Neural cell (in vitro differentiated cells): ENCODE measurements around the gene CFTR. TPM values are rescaled to one million over a fixed set of nuclear protein-coding genes. Genes with fewer than 3 reads are reported as not detected.
A peak's percentile ranks its signal among the peaks of the same experiment; 100 is the strongest.

ENCODE experiments used
- H2AFZ ChIP-seq: fragments of 200-600, 300-800 bp; sonication (generic), shearing (Covaris generic); 2 replicates; pipeline ENCODE4 v1.6.0; 2014; ENCODE audit warnings: low read depth, mild to moderate bottlenecking, antibody characterized with exemption, low read length, moderate library complexity
- H3F3A ChIP-seq: fragments of 200-600 bp; shearing (Covaris generic); 2 replicates; pipeline ENCODE4 v1.6.1; 2016; ENCODE audit warnings: mild to moderate bottlenecking, moderate library complexity, mixed read lengths, antibody characterized with exemption, low read length; ENCODE audit not compliant: insufficient read depth, poor library complexity, severe bottlenecking
- H3K27ac ChIP-seq: fragments of 200-600, 300-800 bp; sonication (generic), shearing (Covaris generic); 2 replicates; pipeline ENCODE4 v1.5.1; 2014; ENCODE audit warnings: mild to moderate bottlenecking, low read length, moderate library complexity
- H3K27me3 ChIP-seq: fragments of 300-800, 200-600 bp; sonication (generic), shearing (Covaris generic); 2 replicates; pipeline ENCODE4 v1.6.0; 2014; ENCODE audit warnings: mild to moderate bottlenecking, low read depth, low read length, moderate library complexity; ENCODE audit not compliant: insufficient read depth
- H3K36me3 ChIP-seq: fragments of 300-800, 200-600 bp; sonication (generic), shearing (Covaris generic); 2 replicates; pipeline ENCODE4 v1.5.1; 2014; ENCODE audit warnings: mild to moderate bottlenecking, antibody characterized with exemption, low read length, moderate library complexity; ENCODE audit not compliant: insufficient read depth
- H3K4me2 ChIP-seq: fragments of 300-800, 200-600 bp; sonication (generic), shearing (Covaris generic); 2 replicates; pipeline ENCODE4 v1.6.0; 2014; ENCODE audit warnings: mild to moderate bottlenecking, low read length
- H3K4me3 ChIP-seq: fragments of 300-800, 200-600 bp; sonication (generic), shearing (Covaris generic); 2 replicates; pipeline ENCODE4 v1.5.1; 2014; ENCODE audit warnings: mild to moderate bottlenecking, low read length, moderate library complexity
- H3K79me2 ChIP-seq: fragments of 200-600 bp; shearing (Covaris generic); replicated peaks from 2 replicates; pipeline ENCODE4 v1.6.0; 2014; ENCODE audit warnings: mild to moderate bottlenecking, low read length, moderate library complexity; ENCODE audit not compliant: insufficient read depth
- H3K9ac ChIP-seq: fragments of 300-800, 200-600 bp; sonication (generic), shearing (Covaris generic); 2 replicates; pipeline ENCODE4 v1.6.1; 2016; ENCODE audit warnings: mild to moderate bottlenecking, low read length, mixed read lengths
- H3K9me2 ChIP-seq: fragments of 200-600 bp; shearing (Covaris generic); 2 replicates; pipeline ENCODE4 v1.6.1; 2016; ENCODE audit warnings: mild to moderate bottlenecking, low read length, mixed read lengths; ENCODE audit not compliant: insufficient read depth
- H3K9me3 ChIP-seq: fragments of 200-600, 300-800 bp; sonication (generic), shearing (Covaris generic); 2 replicates; pipeline ENCODE4 v1.6.1; 2016; ENCODE audit warnings: mild to moderate bottlenecking, mixed run types, low read length, moderate library complexity, mixed read lengths
- H4K20me1 ChIP-seq: fragments of 200-600 bp; shearing (Covaris generic); 2 replicates; pipeline ENCODE4 v1.6.1; 2016; ENCODE audit warnings: mild to moderate bottlenecking, mixed run types; ENCODE audit not compliant: insufficient read depth
- EP300 ChIP-seq: fragments of 450-650 bp; conservative IDR thresholded peaks from 2 replicates; pipeline ENCODE4 v1.6.1; 2014; ENCODE audit warnings: antibody characterized with exemption, mild to moderate bottlenecking, moderate library complexity; ENCODE audit not compliant: poor library complexity, severe bottlenecking
- EZH2 ChIP-seq: fragments of 200-600, 300-800 bp; shearing (Covaris generic), sonication (generic); IDR thresholded peaks from 2 replicates; pipeline ENCODE4 v1.6.1; 2014; ENCODE audit warnings: antibody characterized with exemption, low read length, borderline replicate concordance, mild to moderate bottlenecking; ENCODE audit not compliant: insufficient read depth, poor library complexity, severe bottlenecking
- MXI1 ChIP-seq: fragments of 450-650 bp; conservative IDR thresholded peaks from 2 replicates; pipeline ENCODE4 v1.6.1; 2014; ENCODE audit warnings: antibody characterized with exemption, mild to moderate bottlenecking; ENCODE audit not compliant: poor library complexity, severe bottlenecking
- POLR2AphosphoS5 ChIP-seq: IDR thresholded peaks from 2 replicates; pipeline ENCODE4 v1.6.1; 2012
- RAD21 ChIP-seq: fragments of 450-650 bp; conservative IDR thresholded peaks from 2 replicates; pipeline ENCODE4 v1.6.1; 2014; ENCODE audit warnings: antibody characterized with exemption, mild to moderate bottlenecking, moderate library complexity
- SMC3 ChIP-seq: fragments of 450-650 bp; conservative IDR thresholded peaks from 2 replicates; pipeline ENCODE4 v1.6.1; 2014; ENCODE audit warnings: antibody characterized with exemption, mild to moderate bottlenecking, moderate library complexity; ENCODE audit not compliant: poor library complexity
- TAF1 ChIP-seq: IDR thresholded peaks from 2 replicates; pipeline ENCODE4 v1.6.1; 2012; ENCODE audit warnings: low read depth
- polyA plus RNA-seq: library from polyadenylated mRNA; depleted of rRNA; stranded (reverse); fragments of >200 nt; gene quantifications from 2 replicates; pipeline ENCODE4 v1.2.3, GENCODE V29; 2014
- TF ChIP-seq, protein P1 (sequence below): fragments of 450-650 bp; IDR thresholded peaks from 2 replicates; pipeline ENCODE4 v1.5.1; 2014; ENCODE audit warnings: antibody characterized with exemption, mild to moderate bottlenecking, moderate library complexity; ENCODE audit not compliant: poor library complexity, severe bottlenecking
- TF ChIP-seq, protein P2 (sequence below): IDR thresholded peaks from 2 replicates; pipeline ENCODE4 v1.6.1; 2012; ENCODE audit warnings: borderline replicate concordance

CFTR gene
- polyA plus RNA-seq, 1 donor from 2014 or later, result not detected

DNA sequence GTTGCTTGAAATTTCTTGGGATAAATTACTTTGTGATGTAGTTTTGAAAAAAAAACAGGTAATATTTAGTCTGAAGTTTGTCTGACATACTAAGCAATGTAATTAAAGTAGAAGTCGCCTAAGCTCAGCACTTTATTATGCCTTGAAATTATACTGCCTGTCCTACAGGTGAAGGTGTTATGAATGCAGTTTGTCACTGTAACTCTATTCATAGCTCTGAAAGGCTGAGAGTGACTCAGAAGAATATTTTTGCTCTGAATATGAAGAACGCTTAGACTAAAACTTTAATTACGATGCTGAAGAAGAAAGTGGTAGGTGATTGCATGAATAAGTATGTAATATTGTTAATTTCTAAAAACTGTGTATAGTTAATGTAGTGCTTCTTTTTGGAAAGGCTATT lies 9.2 kb downstream of the CFTR start:
- Histone ChIP-seq H3K9me3 (no peaks in the 10 kb centered on the region), H3K36me3 (no peaks in the 10 kb centered on the region), H3K4me2 (no peak overlapping the region), H3K9me2 (no peaks in the 10 kb centered on the region), H3K79me2 (no peaks in the 10 kb centered on the region), H3K4me3 (no peak overlapping the region), H3K9ac (no peak overlapping the region), H3K27me3 (no peaks in the 10 kb centered on the region), H4K20me1 (no peaks in the 10 kb centered on the region), H2AFZ (no peak overlapping the region), H3K27ac (no peak overlapping the region), H3F3A (no peaks in the 10 kb centered on the region)
- TF ChIP-seq EZH2, result no peak
- no peak for TF ChIP-seq SMC3
- no peak for TF ChIP-seq TAF1
- no peak for TF ChIP-seq MXI1
- no peak for TF ChIP-seq POLR2AphosphoS5
- TF ChIP-seq RAD21, result no peak
- TF ChIP-seq, protein P1, sequence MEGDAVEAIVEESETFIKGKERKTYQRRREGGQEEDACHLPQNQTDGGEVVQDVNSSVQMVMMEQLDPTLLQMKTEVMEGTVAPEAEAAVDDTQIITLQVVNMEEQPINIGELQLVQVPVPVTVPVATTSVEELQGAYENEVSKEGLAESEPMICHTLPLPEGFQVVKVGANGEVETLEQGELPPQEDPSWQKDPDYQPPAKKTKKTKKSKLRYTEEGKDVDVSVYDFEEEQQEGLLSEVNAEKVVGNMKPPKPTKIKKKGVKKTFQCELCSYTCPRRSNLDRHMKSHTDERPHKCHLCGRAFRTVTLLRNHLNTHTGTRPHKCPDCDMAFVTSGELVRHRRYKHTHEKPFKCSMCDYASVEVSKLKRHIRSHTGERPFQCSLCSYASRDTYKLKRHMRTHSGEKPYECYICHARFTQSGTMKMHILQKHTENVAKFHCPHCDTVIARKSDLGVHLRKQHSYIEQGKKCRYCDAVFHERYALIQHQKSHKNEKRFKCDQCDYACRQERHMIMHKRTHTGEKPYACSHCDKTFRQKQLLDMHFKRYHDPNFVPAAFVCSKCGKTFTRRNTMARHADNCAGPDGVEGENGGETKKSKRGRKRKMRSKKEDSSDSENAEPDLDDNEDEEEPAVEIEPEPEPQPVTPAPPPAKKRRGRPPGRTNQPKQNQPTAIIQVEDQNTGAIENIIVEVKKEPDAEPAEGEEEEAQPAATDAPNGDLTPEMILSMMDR, result no peak
- TF ChIP-seq, protein P2, sequence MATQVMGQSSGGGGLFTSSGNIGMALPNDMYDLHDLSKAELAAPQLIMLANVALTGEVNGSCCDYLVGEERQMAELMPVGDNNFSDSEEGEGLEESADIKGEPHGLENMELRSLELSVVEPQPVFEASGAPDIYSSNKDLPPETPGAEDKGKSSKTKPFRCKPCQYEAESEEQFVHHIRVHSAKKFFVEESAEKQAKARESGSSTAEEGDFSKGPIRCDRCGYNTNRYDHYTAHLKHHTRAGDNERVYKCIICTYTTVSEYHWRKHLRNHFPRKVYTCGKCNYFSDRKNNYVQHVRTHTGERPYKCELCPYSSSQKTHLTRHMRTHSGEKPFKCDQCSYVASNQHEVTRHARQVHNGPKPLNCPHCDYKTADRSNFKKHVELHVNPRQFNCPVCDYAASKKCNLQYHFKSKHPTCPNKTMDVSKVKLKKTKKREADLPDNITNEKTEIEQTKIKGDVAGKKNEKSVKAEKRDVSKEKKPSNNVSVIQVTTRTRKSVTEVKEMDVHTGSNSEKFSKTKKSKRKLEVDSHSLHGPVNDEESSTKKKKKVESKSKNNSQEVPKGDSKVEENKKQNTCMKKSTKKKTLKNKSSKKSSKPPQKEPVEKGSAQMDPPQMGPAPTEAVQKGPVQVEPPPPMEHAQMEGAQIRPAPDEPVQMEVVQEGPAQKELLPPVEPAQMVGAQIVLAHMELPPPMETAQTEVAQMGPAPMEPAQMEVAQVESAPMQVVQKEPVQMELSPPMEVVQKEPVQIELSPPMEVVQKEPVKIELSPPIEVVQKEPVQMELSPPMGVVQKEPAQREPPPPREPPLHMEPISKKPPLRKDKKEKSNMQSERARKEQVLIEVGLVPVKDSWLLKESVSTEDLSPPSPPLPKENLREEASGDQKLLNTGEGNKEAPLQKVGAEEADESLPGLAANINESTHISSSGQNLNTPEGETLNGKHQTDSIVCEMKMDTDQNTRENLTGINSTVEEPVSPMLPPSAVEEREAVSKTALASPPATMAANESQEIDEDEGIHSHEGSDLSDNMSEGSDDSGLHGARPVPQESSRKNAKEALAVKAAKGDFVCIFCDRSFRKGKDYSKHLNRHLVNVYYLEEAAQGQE, result no peak
- no peak for TF ChIP-seq EP300

DNA sequence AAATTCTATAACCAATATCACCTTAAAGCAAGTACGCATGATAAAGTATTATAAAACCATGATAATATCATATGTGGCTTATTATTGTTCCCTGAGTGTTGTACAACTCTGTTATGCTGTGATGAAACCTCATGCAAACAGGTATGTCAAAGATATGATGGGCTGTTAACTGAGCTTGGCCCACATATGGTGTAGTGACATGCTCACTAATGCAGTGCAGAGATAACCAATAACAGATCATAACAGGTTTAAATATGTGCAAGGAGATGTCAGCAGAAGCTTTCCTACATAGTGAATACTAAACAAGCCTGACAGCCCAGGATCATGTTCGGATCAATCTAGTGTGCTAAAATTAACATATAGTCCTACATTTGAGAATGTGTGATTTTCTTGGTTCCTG lies 9.6 kb downstream of the CFTR start:
- Histone ChIP-seq H3K27me3 (no peaks in the 10 kb centered on the region), H3K4me3 (no peak overlapping the region), H3K27ac (no peak overlapping the region), H3F3A (no peaks in the 10 kb centered on the region), H3K9ac (no peak overlapping the region), H3K9me3 (no peaks in the 10 kb centered on the region), H3K79me2 (no peaks in the 10 kb centered on the region), H3K36me3 (no peaks in the 10 kb centered on the region), H4K20me1 (no peaks in the 10 kb centered on the region), H2AFZ (no peak overlapping the region), H3K9me2 (no peaks in the 10 kb centered on the region), H3K4me2 (no peak overlapping the region)
- TF ChIP-seq EP300 (peak; percentile 61), MXI1 (no peak), EZH2 (no peak), SMC3 (no peak), RAD21 (no peak), TAF1 (no peak), POLR2AphosphoS5 (peak; percentile 70)
- TF ChIP-seq, protein P2, result no peak
- TF ChIP-seq, protein P1, result no peak
